ENCODE results near the gene TRIM32.
"Not testable (repeated sequence)": the region's sequence is repeated elsewhere in the genome, so short reads cannot be mapped to it uniquely, and the experiment has no call there.

TRIM32 gene

GRCh38 chr9:116674210-116674980 is 12.7 kb upstream of the TRIM32 start:
- no peak for DNase-seq

- DNase-seq: no peak
Observed at GRCh38 chr9:116683535-116683934, 3.6 kb upstream of the TRIM32 start.

- DNase-seq: no peak
Observed at GRCh38 chr9:116685166-116685565, 1.9 kb upstream of the TRIM32 start.

- no peak for DNase-seq
Observed at GRCh38 chr9:116686135-116686534, 970 bp upstream of the TRIM32 start.

GRCh38 chr9:116686693-116687073 is 422 bp upstream of the TRIM32 start:
- no peak for DNase-seq

- DNase-seq: no peak
Observed at GRCh38 chr9:116687754-116688135, 640 bp downstream of the TRIM32 start.

- no peak for DNase-seq
Observed at GRCh38 chr9:116688806-116689485, 1.8 kb downstream of the TRIM32 start.

- DNase-seq: no peak
Observed at GRCh38 chr9:116689486-116690032, 2.5 kb downstream of the TRIM32 start.

GRCh38 chr9:116690805-116691204 is 3.7 kb downstream of the TRIM32 start:
- DNase-seq: not testable (repeated sequence)

- no peak for DNase-seq
Observed at GRCh38 chr9:116691607-116692006, 4.5 kb downstream of the TRIM32 start.

- DNase-seq: no peak
Observed at GRCh38 chr9:116692616-116693015, 5.5 kb downstream of the TRIM32 start.

GRCh38 chr9:116693233-116693731 is 6.2 kb downstream of the TRIM32 start:
- no peak for DNase-seq

- DNase-seq: no peak
Observed at GRCh38 chr9:116694785-116695291, 7.7 kb downstream of the TRIM32 start.

GRCh38 chr9:116695438-116695837 is 8.3 kb downstream of the TRIM32 start:
- no peak for DNase-seq

- DNase-seq: no peak
Observed at GRCh38 chr9:116697362-116697761, 10.3 kb downstream of the TRIM32 start.

- DNase-seq: no peak
Observed at GRCh38 chr9:116697887-116698286, 10.8 kb downstream of the TRIM32 start.

GRCh38 chr9:116700279-116700678 is 13.2 kb downstream of the TRIM32 start:
- no peak for DNase-seq

- no peak for DNase-seq
Observed at GRCh38 chr9:116700882-116701865, 14.1 kb downstream of the TRIM32 start.

GRCh38 chr9:116701940-116702642 is 15.0 kb downstream of the TRIM32 start:
- no peak for DNase-seq

GRCh38 chr9:116703634-116704033 is 16.5 kb downstream of the TRIM32 start:
- no peak for DNase-seq

- DNase-seq: no peak
Observed at GRCh38 chr9:116704470-116704869, 17.4 kb downstream of the TRIM32 start.

GRCh38 chr9:116705531-116705930 is 18.4 kb downstream of the TRIM32 start:
- DNase-seq: no peak

Measured in CD4-positive, alpha-beta T cell treated with Interleukin-1 beta for 1 hour (primary cell).